ENCODE results near the gene PON3.
A peak's percentile ranks its signal among the peaks of the same experiment; 100 is the strongest.
"Not testable (repeated sequence)": the region's sequence is repeated elsewhere in the genome, so short reads cannot be mapped to it uniquely, and the experiment has no call there.

Gene PON3

DNA sequence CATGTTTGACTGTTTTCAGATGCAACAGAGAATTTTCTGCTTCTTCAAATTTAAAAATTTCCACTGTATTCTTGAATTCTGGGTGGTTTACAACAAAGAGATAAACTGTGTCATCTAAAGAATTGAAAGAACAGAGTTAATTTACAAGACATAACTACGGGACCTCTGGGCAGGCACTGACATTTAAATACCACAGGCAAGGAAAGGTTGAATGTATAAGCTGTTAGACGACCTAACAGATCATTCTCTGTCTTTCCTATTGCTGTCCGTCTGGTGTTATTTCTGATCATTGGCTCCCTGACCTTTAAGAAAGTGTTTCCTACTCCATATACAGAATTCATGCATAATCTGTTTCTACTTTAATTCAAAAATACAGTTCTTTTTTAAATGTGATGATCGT lies 15.5 kb upstream of the PON3 start:
- no peak for DNase-seq (ENCODE audit: low spot score)

DNA sequence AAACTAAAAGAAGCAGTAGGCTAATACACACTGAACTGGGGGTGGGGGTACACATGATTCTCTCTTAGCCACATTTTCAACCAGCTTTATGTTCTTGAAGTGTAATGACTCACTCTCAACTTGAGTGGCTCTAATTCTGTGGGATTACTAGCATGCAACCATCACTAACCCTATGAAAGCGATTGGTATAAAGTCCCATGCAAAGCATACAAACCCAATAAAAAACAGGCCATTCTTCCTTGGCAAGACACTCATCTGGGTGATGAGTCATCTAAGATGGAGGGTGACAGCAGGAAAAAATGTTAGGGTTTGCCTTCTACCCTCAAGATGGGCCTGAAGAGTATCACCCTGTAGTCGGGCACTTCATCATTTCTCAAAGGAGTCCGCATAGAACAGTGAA lies 14.9 kb upstream of the PON3 start:
- DNase-seq (ENCODE audit: low spot score) = peak; percentile 37

DNA sequence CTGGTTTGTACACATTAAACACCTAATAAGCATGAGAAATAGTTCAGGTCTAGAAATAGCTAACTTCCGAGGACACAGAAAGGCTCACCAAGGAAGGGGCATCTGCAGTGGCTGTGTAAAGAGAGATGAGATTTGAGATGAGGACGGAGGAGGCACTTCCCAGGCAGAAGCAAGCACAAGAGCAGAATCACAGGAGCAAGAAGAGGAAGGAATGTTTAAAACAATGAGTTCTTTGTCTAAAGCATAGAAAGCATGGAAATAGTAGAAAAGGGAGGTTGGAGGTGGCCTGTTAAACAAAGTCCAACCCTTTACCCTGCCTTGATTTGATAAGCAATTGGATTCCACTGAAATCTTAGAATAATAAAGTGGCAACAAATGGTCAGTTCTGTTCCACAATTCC lies 11.6 kb upstream of the PON3 start:
- peak; percentile 91 for DNase-seq (ENCODE audit: low spot score)

DNA sequence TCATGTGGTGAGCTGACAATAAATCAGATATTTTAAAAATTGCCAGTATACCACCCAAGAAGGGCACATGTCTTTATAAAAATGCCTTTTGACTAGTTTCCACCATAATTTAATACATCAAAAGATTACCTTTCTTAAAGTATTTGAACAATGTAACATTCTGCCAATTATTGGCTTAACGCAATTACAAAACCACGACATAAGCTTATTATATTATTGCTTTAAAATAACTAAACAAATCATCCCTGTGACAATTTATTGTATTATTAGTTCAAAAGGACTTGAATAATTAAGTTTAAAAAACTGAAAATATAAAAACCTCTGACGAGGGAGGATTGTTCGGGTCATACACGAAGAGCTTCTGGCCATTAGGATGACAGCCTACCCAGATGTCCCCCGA lies 9.6 kb upstream of the PON3 start:
- DNase-seq (ENCODE audit: low spot score) = no peak

DNA sequence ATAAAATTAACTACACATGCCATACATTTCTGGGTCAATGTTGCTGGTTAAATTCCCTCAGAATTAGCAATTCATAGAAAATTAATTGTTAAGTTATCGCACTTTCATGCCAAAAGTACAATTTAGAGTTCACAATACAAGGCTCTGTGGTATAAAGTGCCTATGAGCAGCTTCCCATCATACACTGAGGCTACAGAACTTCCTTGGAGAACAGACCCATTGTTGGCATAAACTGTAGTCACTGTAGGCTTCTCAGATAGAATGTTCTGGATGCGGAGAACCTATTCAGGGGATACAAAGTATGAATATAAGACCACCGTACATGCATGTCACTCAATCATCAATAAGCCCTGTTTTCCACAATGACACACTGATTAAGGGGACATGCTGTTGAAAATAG lies 9.0 kb upstream of the PON3 start:
- no peak for DNase-seq (ENCODE audit: low spot score)

DNA sequence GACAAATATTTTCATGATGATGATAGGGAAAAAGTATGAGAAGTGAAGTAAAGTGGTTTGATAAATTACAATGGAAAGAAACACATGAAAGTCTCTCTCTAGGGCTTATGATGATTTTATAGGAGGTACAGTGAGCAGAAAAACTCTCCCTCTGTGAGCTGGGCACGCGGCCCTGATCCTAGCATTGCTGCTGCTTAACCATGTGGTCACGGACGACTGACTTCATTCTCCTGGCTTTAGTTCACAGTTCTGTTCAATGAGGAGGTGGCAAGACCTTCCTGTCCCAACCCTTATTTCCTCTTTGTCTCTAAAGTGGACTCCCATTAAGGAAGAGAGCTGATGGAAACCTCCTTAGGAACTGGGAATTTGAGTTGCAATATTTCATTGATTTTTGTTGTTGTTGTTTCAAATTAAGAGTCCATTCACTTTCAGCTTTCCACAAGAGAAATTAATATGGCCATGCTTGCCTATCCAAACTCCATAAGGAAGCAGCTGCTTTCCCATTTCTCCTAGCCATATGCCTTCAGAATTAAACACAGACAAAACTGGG lies 8.2 kb upstream of the PON3 start:
- DNase-seq (ENCODE audit: low spot score) = no peak

DNA sequence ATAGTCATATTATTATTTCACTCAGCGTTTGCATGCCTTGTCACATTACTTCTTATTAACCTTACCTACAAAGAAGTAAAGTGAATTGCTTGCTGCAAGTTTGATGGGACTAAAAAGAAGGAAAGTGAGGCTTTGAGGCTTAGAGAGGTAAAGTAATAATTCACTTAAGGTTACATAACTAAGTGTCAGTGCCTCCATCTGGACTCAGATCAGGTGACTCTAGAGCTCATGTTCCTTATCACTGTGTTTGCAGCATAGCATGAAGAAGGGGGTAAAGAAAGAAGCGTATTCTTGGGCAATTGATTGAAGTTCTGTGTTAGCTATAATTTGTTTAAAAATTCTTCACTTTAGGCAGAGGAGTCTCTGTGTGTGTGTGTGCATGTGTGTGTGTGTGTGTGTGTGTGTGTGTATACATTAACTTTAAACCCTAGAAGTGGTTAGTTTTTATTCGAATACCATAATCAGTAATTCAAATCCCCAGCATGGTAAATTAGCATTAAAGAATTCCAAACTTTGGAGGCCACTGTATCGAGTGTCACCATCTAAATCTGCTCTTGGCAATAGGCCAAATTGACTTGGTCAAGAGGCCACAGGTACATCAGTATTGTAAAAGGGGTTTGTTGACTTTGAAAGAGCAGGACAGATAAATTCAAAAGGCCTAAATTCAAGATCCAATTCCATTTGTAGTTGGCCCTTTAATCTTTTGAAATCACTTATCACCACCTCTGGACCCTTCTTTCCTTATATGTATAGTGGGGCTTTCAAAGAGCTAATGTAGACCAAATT lies 2.2 kb upstream of the PON3 start:
- DNase-seq (ENCODE audit: low spot score) = no peak

DNA sequence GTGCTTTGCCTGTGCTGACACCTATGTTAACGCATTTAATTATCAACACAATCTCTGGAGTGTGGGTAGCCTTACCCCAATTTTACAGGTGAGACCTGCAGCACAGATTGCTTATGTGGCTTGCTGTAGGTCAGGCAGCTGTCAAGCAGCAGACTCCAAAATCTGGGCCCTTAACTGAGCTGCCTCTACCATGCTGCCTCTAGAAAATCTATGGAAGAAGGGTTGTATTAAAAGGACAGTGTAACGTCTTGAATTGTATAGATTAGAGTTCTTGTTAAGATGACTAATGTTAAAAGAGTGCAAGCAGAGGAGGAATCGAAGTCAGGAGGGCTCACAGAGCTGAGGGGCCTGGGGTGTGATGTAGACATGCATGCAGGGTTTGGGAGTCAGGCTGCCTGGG lies 1.2 kb upstream of the PON3 start:
- DNase-seq (ENCODE audit: low spot score) = no peak

DNA sequence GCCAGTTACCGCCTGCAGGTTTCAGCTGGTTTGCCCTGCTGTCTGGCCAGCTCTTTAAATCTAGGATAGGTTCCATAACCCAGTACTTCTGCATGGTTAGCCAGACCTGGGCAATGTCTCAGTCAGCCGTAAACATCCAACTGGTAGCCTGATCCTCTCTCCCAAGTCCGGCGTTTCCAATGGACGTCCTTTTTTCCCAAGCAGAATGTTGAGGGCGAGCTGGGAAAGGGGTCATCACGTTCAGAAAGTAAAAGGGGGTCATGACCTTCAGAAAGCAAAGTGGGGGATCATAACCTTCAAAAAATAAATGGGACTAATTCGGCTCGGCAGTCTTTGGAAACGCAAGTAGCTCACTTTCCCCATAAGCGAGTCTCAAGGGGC lies 430 bp downstream of the PON3 start:
- no peak for DNase-seq (ENCODE audit: low spot score)

DNA sequence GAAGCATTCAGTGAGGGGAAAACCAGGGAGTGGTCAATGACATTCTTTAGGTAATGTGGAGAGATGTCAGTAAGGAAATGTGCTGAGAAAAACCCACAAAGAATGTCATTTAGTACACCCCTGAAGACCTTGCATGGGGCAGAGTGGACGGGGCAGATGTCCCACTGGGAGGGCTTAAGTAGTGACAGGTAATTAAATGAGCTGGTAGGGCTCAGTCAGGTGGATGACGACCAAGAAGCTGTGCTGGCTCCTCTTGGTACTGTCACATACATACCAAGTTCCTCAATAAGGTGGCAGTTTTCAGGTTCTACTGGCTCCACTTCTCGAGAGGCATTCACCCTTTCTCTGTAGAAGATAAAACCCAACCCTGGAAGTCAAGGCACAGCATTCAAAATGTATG lies 1.8 kb downstream of the PON3 start:
- no peak for DNase-seq (ENCODE audit: low spot score)

DNA sequence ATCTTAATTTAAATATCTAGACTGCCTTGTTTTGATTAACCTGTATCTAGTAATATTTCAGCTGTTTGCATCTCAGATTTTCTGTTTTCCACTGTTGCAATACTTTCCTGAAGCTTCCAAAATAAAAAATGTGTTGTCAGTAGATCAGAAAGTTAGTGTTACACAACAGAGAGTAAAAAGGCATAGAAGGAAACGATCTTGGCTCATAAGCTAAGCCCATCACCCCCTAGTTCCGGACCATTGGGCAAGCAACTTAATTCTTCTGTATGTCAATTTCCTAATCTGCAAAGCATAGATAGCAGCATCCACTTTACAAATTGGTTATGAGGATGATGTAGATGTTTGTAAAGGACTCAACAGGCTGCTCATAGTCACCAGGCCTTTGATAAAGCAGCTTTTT lies 4.4 kb downstream of the PON3 start:
- DNase-seq (ENCODE audit: low spot score) = no peak

DNA sequence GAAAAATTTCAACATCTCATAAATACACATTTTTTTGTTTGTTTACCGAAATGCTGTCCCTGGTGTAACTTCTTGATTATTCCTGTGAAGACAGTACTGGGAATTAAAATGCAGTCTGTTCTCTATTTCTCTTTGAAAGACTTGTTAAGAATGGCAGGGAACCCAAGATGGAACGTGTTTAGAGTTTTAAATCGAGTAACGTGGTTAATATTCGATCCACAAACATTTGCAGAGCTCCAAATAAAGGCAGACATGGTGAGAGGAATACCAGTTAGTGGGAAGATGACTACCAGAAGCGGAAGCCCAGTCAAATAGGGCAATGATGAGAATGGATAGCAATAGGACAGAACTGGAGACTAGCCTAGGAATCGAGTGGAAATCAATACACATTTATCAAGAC lies 6.7 kb downstream of the PON3 start:
- DNase-seq (ENCODE audit: low spot score) = no peak

DNA sequence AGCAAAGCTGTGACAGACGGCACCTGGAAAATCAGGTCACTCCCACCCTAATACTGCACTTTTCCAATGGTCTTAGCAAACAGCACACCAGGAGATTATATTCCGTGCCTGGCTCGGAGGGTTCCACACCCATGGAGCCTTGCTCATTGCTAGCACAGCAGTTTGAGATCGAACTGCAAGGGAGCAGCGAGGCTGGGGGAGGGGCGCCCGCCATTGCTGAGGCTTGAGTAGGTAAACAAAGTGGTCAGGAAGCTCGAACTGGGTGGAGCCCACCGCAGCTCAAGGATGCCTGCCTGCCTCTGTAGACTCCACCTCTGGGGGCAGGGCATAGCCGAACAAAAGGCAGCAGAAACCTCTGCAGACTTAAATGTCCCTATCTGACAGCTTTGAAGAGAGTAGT lies 16.7 kb downstream of the PON3 start:
- not testable (repeated sequence) for DNase-seq (ENCODE audit: low spot score)

DNA sequence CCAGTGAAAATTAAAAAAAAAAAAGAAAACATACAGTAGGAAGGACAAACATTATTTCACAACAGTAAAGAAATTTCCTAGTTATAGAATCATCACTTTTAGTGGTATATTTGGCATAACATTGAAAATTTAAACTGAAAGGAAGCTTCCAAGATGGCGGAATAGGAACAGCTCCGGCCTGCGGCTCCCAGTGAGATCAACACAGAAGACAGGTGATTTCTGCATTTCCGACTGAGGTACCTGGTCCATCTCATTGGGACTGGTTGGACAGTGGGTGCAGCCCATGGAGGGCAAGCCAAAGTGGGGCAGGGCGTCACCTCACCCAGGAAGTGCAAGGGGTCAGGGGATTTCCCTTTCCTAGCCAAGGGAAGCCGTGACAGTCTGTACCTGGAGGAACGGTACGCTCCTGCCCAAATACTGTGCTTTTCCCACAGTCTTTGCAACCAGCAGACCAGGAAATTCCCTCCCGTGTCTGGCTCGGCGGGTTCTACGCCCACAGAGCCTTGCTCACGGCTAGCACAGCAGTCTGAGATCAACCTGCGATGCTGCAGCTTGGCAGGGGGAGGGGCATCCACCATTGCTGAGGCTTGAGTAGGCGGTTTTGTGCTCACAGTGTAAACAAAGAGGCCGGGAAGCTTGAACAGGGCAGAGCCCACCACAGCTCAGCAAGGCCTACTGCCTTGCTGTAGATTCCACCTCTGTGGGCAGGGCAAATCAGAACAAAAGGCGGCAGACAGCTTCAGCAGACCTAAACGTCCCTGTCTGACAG lies 19.4 kb downstream of the PON3 start:
- DNase-seq (ENCODE audit: low spot score) = no peak

DNA sequence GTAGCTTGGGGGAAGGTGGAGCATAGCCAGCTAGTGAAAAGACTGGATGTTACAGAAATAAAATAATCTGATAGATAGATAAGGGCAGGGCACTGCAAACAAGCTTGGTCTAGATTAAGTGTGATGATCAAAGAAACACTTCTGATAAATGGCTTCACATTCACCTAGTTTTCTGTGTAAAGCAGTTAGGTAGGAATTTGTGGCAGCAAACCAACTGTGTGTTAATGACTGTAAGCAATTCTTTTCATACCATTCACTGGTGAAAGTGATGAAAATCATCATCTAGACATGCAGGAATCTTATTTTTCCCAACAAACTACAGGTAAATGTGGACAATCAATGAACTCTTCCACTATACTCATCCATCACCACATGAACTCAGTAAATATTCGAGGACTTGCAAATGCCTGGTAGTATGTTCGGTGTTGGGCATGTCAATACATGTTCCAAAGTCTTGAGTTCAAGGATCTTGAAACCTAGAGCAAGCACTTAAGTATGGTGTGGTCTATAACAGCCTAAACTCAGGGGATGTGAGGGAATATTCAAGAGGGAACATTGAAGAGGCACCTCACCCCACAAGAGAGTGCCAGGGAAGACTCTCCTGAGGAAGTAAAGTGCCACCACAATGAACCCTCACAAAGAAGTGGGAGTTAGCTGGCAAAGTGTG lies 20.5 kb downstream of the PON3 start:
- no peak for DNase-seq (ENCODE audit: low spot score)

DNA sequence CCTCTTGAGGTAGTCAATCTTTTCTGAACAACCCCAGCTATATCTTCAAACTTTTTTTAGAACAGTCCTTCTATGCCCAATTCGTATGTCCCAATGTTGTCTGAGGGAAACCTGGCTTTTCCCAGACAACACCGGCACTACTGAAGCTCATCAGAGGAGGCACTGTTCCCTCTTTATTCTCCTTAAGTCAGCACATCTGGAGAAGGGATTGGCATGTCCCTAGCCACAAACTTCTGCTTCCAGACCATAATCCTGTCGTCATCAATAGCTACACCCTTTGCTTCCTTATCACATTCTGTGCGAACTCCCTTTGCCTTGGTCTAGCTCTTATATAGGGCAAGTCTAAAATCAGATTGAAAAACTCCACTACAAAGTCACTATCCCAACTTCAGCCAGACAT lies 22.9 kb downstream of the PON3 start:
- DNase-seq (ENCODE audit: low spot score) = no peak

DNA sequence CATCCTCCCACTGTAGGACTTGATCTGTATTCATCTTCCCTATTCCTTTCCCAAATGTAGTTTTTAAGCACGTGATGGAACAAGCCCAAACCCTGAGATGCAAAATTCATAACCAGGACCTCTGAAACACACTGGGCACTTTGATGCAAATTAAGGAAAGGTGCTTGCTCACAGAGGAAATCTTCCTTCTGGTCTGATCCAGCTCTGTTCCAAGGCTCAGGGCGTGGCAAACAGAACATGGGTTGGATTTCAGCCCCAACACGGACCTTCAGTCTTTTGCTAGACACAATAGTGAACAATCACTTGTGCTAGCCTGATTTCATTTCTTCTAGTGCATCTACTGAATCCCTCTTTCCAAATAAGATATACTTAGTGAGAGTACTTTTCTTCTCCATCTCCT lies 27.9 kb downstream of the PON3 start:
- DNase-seq (ENCODE audit: low spot score) = no peak

DNA sequence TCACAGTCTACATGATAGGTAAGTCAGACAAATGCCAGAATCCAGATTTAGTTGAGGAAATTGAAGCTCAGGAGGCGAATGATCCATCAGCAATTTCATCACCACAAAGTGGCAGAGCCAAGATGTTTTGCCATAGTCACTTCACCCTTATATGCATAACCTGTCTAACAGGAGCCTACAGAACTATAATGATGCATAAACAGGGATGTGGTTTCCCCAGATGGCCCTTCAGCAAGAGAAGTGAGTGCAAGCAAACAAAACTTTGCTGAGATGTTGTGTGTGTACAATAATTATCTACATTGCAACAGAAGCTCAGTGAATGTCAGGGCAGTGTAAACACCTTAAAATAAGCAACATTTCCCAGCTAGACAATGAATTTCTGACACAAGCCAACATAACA lies 28.6 kb downstream of the PON3 start:
- no peak for DNase-seq (ENCODE audit: low spot score)

DNA sequence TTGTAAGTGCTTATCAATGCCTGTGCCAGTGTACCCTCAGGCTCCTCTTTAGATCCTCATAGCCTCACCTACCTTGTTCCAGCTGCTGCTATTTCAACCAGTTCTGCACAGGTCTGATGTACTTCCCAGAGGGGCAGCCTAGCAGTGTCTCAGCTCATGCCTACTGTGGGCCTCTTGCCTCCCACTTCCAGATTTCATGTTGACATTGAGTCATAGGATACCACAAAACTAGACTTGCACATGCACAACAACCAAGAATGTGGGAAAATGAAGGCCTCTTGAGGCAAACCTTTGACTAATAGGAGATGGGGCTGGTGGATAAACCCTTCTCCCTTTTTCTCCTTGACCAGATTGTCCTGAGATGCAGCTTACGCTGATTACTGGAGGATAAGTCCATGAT lies 31.0 kb downstream of the PON3 start:
- no peak for DNase-seq (ENCODE audit: low spot score)

DNA sequence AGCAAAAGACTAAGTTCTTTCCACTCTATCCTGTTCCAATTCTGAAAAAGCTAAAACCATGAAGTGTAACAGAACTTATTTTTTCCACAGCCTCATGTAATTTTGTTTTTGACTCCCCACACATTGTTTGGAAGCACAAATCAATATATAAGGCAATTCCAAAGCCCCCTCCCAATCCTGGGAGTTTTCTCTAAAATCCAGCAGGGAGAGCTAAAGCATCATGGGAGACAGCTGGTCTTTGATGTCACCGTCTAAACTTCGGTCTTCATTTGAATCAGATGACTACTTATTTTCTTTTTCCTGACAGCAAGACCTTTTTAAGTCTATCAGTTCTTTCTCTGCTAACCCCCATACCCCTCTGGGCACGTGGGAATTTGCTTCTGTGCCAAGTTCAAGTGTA lies 38.6 kb downstream of the PON3 start:
- no peak for DNase-seq (ENCODE audit: low spot score)

DNA sequence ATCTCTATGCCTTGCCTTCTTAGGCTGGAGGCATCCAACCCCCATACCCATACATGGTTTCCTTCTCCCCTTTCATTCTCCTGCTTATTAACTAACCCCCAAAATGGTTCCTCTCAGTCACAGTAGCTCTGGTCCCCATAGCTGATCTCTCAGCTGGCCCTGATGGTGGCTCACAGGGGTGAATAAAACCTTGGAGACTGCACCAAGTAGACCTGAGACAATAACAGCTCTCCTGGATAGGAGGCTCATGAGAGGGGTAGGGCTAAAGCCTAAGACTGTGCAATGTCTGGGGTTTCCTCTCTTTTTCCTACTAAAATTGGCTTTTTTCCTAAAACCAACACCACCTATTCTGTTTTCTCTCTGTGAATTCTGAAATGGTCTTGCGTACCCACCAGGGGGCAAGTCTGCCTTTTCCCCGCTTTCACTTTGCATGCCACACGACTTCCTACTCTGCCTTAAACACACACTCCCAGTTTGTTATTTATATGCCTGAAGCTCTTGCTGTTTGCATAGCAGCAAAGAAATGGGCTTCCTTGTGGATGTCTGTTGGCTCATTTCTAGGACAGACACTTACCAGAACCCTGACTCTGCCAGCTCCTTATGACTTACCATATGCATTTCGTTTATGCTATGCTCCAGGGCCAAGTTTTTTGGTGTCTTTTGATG lies 53.4 kb downstream of the PON3 start:
- DNase-seq (ENCODE audit: low spot score) = no peak

DNA sequence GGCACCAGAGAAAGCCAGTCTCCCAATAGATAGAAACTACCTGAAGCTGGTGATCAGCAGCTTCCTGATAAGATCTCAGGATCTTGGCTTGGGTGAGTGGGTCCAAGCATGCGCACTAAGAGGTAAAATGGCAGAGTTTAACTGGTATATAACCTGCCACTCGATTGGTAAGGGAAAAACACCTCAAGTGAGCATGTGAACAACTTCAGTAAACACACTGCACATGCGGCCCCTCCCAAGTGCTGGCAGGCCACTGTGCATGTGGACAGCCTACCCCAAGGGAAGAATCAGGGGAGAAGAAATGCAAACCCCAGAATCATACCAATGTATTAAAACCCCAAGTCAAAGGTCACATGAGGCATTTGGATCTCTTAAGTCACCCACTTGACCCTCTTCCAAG lies 54.1 kb downstream of the PON3 start:
- no peak for DNase-seq (ENCODE audit: low spot score)

DNA sequence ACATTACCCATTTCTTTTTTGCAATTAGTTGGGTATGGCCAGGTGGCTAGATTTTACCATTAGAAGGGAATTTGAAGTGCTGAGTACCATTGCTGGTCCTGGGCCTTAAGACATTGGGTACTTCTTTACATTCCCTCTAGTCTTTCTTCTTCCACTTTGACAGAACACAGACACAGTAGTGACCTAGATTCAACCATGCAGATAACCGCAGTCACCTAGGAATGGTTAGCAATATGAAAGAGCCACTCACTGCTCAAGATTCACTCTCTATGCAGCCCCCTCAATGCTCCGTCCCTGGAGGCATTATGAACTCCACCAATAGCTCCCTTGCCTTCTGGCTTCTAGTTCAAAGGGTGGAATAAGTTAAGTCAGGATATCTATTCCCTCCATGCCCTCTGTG lies 55.7 kb downstream of the PON3 start:
- DNase-seq (ENCODE audit: low spot score) = no peak

All from COLO829 (cell line).